GM21528 (cell line): ENCODE results near the gene MTPN.

Experiments
- ATAC-seq: cut with Tn5 transposase; IDR thresholded peaks from one replicate; pipeline ENCODE4 v1.9.1; 2021; ENCODE audit warnings: mild to moderate bottlenecking, moderate library complexity; ENCODE audit not compliant: unreplicated experiment, low FRiP score

MTPN gene

DNA sequence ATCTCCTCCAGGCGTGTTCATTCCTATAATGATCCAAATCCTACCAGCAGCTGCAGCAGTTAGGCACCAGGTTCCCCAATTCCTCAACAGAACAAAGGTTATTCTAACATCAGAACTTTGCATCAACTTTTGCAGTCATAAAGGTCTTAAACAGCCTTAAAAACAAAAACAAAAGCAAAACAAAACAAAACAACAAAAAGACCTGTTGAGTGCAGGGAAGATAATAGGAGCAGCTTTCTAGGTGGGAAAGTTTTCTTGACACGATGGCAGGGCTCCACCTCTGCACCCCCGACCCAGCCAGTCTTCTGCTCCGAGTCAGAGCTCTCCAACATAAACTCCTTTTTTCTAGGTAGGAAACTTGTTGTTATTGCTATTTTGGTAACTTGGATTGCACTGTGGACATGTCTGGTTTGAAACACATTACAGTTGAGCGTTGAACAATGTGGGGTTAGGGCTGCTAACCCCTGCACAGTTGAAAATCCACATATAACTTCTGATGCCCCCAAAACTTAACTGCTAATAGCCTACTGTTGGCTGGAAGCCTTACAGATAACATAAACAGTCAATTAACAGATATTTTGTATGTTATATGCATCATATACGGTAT lies 77.6 kb downstream of the MTPN start:
- ATAC-seq = no peak

DNA sequence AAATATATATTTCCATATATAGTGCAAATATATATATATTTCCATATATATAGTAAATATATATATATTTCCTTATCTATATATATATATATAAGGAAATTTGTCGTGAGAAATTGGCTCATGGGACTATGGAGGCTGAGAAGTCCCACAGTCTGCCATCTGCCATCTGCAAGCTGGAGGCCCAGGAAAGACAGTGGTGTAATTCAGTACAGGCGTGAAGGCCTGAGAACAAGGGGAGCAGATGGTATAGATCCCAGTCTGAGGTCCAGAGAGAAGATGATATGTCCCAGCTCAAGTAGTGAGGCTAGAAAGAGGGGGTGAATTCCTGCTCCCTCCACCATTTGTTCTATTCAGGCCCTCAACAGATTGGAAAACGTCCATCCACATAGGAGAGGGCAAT lies 78.9 kb downstream of the MTPN start:
- no peak for ATAC-seq

DNA sequence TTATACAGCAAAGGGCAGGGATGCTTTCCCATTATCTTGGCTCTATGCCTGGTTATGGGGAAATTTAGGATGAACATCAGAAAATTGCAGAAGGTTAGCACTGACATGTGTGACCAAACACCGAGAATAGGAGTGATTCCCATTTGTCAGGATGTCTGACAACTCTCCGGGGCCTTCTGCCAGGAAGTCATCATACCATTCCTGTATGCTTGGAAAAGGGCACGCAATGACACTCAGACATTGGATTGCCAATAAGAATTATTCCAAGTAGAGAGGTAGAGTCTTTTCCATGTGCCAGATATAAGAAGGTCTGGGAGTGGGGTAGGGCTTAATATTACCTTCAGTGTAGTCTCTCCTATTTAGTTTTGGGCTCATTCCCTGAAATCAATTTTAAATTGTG lies 82.3 kb downstream of the MTPN start:
- ATAC-seq = no peak

DNA sequence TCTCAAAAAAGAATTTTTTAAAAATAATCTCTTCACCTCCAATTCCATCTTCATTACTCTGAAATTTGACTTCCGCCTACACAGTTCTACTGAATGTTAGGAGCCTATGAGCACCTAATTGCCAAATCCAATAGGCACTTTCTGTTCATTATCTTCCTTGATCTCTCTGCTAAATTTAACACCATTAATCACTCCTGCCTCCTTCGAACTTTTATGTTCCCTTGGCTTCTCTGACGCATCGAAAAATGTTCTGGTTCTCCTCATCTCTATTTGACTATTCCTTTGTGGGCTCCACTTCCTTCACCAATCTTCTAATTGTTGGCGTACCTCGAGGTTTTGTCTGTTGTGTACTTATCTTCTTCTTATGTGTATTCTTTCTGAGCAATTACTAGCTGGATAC lies 87.3 kb downstream of the MTPN start:
- no peak for ATAC-seq

DNA sequence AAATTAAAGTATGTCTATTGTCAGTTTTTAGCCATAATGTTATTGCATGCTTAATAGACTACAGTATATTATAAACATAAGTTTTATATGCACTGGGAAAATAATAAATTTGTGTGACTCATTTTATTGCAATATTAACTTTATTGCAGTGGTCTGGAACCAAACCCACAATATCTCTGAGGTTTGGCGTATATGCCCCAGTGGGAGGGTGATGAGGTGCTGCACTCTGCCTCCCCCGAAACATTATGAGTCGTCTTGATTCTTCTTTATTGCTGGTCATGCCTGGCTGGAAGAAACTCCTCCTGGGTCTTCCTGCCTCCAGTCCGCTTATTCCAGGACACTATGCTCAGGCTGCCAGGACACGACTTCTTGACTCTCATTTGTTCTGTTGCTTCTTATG lies 88.4 kb downstream of the MTPN start:
- ATAC-seq = no peak

DNA sequence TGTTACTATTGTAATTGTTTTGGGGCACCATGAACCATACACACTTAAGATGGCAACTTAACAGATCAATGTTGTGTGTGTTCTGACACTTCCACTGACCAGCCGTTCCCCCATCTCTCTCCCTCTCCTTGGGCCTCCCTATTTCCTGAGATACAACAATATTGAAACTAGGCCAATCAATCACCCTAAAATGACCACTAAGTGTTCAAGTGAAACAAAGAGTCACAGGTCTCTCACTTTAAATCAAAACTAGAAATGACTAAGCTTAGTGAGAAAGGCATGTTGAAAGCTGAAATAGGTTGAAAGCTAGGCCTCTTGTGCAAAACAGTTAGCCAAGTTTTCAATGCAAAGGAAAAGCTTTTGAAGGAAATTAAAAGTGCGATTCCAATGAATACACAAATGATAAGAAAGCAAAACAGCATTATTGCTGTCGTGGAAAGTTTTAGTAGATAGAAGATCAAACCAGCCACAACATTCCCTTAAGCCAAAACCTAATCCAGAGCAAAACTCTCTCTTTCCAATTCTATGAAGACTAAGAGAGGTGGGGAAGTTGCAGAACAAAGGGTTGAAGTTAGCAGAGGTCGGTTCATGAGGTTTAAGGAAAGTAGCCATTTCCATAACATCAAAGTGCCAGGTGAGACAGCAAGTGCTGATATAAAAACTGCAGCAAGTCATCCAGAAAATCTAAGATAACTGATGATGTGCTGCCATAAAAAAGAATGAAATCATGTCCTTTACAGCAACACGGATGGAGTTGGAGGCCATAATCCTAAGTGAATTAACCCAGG lies 90.6 kb downstream of the MTPN start:
- no peak for ATAC-seq

DNA sequence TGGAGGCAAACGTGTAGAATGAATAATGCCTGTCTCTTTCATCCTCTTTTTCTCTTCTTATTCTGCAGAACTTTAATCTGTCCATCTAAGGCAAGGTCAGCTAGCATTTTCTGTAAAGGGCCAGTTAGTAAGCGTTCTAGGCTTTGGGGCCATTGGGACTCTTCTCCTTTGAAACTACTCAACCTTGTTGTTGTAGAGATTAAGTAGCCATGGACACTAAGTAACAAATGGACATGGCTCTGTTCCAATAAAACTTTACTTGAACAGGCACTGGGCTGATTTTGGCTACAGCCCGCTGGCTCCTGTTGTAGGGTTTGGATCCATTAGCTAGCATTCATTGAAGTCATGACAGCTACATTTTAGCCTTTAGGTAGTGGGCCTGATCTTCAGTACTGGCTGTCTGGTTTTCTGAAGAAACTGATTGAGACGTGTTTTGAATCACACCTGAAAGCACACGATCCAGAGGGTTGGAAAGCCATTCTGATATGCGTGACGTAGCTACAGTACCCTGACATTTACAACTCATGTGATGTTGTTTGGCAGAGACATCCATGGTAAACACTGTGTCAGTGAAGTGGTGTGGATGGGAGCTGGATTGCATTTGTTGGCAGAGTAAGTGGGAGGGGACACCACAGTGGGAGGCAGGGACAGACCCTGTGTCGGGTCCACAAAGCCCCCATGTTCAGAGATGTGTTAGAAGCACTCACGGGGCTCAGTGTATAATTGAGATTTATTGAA lies 92.5 kb downstream of the MTPN start:
- ATAC-seq = no peak

DNA sequence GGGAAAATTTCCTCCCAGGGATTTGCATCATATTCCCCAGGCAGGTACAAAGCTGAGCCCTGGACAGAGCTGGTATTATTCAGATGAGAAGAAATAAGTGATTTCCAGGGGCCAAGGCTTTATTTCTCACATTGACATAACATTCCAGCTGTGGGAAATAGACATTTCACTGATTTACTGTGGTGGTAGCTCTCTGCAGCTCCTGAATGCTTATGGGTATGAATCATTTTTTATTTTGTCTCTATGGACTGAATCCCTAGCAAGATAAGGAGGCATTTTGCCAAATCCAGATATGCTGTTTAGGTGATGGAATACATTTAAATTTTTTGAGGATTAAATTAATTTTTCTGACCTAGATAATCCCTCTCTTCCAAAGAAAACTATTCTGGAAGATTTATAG lies 97.9 kb downstream of the MTPN start:
- ATAC-seq = no peak

DNA sequence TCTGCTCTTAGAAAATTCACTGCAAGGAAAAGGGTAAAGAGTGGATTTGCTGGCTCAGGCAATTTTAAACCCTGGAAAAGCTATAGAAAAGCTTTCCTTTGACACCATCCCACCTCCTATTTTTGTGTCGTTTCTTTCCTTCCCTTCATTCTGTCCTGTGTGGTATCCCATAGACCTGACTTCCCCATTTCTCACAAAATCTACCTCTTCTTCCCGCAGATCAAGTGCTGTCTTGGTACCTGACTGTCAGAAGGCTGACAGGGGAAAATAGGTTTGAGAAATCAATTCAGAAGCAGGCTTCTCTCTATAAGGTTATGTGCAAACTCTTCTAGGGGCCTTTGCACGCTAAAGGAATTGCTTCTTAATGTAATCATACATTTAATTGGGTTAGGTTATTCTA lies 98.9 kb downstream of the MTPN start:
- ATAC-seq = no peak

DNA sequence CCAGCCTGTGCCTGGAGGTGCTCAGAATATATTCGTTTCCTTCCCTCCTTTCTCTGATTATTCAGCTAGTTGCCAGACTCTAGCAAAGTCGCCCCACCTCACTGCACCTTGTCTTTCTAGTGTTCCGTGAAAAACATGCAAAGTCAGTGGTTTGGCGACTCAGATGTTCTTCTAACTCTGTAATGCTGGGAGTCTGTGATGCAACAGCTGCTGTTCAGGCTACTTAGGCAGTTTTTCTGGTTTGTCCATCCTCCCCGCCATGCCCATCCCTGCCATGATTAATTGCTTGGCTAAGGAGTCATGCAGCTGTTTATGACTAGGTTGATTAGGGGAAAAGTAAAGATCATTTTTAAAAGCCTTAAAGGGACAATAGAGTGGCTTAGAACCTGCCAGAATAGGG lies 99.4 kb downstream of the MTPN start:
- no peak for ATAC-seq
